GM21390 (cell line): ENCODE results near the gene LRRC19.

Experiments used
- ATAC-seq: cut with Tn5 transposase; IDR thresholded peaks from one replicate; pipeline ENCODE4 v1.9.1; 2021; ENCODE audit not compliant: unreplicated experiment

Gene LRRC19, protein sequence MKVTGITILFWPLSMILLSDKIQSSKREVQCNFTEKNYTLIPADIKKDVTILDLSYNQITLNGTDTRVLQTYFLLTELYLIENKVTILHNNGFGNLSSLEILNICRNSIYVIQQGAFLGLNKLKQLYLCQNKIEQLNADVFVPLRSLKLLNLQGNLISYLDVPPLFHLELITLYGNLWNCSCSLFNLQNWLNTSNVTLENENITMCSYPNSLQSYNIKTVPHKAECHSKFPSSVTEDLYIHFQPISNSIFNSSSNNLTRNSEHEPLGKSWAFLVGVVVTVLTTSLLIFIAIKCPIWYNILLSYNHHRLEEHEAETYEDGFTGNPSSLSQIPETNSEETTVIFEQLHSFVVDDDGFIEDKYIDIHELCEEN

DNA sequence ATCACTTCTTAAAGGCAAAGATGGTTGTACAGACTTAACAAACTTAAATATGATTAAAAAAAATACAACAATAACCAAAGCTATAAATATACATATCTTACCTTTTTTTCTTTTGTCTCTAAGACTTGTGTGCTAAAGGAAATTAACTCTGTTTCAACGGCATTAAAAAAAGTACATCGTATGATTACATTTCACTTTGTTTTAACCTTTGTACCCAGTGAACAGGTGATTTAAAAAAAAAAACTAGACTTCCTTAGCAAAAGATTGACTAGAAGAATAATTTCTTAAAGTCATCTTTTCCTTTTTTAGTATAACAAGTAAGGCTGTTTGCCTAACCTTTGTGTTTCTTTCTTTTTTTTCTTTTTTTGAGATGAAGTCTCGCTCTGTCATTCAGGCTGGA lies at the start of gene LRRC19:
LRRC19 (minus strand) TSS at position 182 of the 400 bp plus-strand sequence. CDS start 5,978 bp downstream, outside the sequence.
- no peak for ATAC-seq

DNA sequence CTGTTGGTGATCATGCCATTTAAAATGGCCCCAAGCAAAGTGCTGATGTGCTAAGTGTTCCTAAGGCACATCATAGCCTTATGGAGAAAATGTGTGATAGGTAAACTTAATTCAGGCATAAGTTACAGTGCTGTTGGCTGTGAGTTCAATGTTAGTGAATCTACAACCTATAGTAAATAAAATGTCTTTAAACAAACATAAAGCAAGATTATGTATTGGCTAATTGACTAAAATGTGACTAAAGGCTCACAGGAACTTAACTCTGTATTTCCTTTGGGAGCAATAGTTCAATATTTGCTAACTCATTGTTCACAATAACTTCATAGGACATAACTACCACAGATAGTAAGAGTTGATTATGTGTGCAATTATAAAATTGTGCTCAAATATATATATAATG lies 49.4 kb upstream of the LRRC19 start:
- ATAC-seq, result no peak

DNA sequence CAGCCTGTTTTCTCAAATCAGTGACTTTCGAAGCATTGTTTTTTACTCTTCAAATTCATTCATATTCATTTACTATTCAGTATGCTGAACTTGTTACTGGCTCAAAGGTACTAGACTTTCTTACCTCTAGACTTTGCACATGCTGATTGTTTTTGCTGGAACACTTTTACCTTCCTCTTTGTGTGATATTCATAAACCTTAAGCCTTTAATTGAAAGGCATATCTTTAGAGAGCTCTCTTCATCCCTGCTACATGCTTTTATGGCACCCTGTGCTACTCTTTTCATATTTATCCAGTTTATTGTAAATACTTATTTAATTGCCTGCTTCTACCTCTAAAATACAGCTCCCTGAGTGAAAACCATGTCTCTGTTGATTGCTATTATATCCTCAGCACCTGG lies 48.7 kb upstream of the LRRC19 start:
- no peak for ATAC-seq

DNA sequence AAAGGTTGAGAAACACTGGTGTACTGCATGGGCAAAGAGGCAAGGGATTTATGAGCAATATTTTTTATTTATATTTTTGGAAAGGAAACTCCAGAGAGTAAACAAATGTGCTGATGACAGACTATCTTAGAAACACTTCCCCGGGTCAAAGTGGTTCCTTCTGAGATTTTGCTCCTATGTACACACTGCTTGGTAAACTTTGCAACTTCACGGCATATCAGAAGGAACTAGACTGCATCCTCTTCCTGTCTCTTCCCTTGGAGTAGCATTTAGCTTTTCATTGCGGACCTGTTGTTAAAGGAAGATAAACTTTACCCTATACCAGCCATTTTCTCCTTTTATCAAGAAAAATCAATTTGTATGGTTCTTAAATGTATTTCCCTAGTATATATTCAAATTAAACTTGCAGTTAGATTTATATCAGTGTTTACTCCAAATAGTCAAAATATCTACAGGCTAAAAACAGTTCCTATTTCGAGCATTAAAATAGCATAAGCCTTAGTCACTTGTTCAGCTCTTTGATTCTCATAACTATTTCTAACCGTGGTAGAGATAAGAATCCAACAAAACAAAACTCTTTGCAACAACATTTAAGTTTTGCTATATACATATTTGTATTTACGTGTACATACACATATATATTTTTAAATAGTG lies 48.0 kb upstream of the LRRC19 start:
- no peak for ATAC-seq

DNA sequence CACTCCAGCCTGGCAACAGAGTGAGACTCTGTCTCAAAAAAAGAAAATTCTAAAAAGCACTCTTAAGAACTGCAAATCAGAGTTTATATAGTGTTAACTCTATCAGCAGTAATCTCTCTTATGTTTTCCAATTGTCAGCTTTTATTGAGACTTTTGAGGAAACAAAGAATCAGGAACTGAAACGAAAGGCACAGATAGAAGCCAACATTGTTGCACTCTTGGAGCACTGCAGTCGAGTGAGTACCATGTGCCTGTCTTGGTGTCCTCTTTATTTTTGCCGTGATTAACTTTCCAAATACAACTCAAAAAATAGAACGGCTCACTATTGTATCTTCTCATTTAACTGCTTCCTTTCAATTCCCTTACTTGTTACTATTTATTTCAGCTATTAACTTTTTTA lies 41.7 kb upstream of the LRRC19 start:
- no peak for ATAC-seq

DNA sequence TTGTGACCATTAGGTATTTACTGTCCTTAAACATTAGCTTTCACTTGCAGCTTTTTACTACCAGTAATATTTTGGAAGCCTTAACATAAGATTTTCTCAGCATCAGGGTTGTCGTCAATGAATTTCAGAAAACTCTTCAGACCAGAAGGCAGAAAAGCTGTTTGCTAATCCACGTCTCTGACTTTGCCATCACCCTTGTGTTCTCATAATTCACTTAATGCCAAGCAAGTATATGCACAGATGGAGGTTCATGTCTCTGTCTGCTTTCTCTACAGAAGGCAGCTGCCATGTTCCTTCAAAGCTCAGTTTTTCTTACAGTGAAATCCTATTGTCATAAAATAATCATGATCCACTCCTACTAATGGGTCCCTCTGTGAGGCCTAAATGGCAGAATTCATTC lies 37.7 kb upstream of the LRRC19 start:
- no peak for ATAC-seq

DNA sequence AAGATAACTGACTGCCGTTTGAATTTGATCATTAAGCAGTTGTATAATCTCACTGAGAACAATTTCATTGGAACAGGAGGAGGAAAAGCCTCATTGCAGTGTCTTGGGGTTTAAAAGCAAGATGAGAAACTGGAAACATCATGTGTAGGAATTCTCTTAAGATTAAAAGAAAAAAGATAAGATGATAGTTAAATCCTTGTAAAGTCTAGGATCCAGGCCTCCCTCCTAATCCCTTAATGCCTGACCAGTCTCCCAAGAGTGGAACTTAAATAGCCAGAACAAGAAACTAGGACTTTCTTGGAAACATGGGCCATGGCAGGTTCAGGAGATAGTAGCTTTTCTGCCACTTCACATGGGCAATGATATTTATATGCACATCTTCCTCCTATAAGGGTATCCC lies 37.0 kb upstream of the LRRC19 start:
- no peak for ATAC-seq

DNA sequence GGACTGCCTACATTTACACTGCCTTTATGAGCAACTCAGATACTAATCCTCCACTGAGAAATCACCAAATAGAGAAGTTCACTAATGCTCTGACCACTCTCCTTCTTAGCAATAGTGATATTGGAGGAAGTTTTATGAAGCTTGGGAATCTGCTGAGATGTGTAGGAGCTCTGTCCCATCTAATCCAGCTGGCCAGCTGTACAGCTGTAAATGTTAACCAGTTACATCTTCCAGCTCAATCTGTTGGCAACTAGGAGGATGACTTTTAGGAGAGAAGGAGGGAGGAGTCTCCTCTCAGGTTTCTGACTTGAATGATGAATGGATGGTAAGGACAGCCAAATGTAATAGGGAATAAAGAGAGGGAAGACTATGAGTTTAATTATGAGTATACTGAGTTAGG lies 36.3 kb upstream of the LRRC19 start:
- no peak for ATAC-seq

DNA sequence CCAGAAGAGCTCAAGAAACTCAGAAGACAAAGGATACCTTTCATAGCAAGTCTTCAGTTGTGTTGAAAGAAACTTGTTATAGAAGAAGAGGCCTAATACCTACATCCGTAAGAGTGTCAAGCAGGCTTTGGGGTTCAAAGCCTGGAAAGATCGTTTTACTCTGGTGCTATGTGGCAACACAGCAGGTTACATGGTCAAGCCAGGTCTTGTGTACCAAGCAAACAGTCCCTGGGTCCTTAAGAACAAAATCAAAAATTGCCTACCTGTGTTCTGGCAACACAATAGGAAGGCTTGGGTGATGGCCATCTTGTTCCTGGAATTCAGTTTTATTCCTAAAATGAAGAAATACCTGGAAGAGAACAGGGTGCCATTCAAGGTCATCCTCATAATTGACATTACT lies 32.0 kb upstream of the LRRC19 start:
- ATAC-seq, result no peak

DNA sequence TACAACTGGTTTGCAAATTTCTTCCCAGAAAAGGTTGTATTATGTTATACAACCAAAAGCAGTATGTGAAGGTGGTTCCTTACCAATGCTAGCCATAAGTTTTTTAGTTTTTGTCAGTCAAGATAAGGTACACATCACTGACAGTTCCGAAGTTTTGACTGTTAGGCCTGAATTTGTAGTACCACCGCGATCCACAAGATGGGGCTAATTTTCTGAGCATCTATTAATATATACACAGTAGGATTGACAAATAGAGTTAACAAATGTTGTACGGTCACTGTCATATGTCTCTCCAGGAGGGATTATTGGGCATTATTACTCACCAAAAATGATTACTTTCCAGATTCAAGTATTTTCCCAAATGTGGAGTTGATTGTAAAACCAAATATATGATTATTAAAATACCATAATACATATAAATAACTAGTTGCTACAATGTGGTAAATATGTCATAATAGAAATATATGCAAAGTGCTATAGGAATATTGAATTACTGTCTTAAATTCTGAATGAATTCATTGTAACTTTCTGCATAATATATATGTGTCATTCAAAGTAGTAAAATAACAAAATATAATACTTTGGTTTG lies 28.4 kb upstream of the LRRC19 start:
- ATAC-seq, result peak; percentile 82

DNA sequence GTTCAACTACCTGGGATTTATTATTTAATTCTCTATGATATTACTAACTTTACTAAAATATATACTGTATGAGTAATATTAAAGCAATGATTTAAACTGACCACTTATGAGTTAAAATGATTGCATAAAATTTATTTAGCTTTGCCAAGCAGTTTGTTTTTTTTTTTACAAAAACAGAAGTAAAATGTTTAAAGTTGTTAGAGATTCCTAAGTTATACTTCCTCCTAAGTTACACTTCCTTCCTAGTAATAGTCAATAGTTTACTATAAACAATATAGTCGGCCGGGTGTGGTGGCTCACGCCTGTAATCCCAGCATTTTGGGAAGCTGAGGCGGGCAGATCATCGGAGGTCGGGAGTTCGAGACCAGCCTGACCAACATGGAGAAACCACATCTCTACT lies 23.7 kb upstream of the LRRC19 start:
- ATAC-seq, result no peak

DNA sequence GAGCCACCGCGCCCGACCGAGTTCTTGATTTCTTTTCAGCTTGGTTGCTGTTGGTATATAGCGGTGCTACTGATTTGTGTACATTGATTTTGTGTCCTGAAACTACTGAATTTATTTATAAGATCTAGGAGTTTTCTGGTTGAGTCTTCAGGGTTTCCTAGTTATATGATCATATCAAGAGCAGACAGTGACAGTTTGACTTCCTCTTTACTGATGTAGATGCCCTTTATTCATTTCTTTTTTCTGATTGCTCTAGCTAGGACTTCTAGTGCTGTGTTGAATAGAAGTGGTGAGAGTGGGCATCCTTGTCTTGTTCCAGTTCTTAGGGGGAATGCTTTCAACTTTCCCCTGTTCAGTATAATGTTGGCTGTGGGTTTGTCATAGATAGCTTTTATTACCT lies 17.4 kb upstream of the LRRC19 start:
- no peak for ATAC-seq

DNA sequence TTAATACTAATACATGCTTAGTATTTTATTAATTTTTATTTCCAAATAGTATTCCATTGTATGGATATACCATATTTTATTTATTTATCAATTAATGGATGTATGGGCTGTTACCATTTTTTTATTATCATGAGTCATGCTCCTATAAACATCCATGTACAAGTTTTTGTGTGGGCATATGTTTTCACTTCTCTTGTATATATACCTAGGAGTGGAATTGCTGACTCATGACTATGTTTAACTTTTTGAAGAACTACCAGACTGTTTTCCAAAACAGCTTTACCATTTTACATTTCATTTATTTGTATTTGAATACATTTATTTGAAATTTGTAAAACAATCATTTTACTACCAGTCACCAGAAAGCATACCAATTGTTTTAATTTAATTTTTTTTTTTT lies 14.1 kb upstream of the LRRC19 start:
- ATAC-seq, result no peak

DNA sequence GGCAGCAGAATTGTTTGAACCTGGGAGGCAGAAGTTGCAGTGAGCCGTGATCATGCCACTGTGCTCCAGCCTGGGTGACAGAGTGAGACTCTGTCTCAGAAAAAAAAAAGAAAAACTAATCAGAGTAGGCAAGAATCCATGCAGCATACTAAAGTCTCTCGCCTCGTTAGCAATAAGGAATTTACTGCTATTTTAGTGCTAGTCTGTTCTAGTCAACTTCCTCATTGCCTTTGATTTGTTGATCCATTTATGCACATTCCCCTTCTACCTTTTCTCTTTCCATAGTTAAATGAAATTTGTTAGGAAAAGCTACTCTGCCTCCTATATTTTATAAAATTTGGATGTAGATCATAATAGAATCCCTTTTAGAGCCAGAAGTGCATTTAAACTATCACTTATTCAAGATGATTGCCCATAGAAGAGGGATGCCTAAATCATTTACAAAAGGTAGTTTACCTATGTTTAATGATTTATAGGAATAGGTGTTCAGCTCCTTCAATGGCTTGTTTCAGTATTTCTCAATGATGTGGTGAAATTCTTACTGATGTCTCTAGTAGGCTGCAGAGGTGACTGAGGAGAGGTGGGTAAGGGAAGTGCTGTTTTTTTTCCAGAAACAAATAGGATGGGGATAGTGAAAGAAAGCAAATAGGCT lies 1.9 kb downstream of the LRRC19 start:
- ATAC-seq, result no peak

DNA sequence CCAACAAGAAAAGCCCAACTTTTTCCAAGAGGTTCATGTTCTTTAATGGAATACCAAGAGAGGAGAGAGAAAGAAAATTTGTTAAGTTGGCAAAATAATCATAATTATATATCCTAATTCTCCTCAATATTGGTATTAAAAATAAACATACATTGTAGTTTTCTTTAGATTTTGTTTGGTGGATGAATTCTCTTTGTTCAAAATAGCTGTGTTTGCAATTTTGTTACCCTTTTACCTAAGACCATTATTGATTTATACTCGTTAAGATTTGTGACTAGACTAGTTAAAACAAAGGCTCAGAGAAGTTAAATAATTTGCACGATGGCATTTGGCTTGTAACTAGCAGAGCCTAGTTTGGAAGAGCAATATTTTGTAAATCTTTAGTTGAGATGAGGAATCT lies 9.7 kb downstream of the LRRC19 start:
- no peak for ATAC-seq

DNA sequence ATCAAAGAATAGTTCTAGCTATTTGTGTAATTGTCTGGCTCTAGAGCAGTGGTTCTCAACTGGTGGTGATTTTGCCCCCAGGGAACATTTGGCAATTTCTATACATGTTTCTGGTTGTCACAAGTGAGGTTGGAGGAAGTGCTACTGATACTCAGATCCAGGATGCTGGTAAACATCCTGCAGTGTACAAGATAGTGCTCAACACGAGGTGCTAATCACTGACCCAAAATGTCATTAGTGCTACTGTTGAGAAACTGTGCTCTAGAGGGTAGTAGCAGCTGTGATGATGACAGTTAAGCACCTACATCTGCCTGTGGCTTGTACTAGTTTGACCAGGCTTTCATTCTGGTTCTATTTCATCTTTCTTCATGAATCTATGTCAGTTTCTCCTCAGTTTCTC lies 22.1 kb downstream of the LRRC19 start:
- ATAC-seq, result peak; percentile 75

DNA sequence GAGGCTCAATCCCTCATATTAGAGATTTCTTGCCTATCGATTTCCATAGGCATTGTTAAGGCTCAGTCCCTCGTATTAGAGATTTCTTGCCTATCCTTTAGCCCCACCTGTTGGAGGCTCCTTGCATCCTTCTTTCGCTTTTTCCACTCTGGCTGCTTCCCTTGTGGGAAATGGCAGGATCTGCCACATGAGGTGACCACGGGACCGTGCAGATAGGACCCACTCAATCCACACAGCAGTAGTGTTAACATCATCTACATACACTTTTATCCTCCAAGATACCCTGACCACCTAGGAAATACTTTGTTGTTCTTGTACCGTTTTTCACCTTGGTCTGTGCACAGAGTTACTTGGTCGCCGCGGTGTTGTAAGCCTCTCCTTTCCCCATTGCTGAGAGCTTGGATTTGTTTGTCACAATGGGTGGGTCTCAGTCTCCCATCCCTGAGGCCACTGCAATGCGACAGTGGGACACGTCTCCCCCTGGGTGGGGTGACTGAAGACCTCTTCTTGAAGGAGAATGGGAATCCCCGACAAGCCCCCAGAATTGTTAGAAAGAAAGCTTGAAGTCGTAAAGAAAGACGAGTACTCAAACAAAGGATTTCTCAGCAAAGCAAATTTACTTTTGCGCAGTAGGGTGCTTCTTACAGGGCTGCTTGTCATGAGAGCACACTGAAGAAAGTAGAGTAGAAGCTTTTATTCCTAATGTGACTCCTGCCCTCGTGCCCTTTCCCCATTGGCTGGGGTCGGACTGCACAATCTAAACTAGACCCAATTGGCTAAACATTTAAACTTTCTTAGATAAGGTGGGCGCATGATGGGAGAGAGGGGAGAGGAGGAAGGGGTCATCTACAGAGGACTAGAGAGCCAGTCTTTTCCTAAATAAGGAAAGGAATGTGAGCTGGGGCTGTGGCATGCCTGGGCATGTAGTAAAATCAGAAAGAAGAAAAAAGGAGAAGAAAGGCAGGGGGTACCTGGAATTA lies 29.5 kb downstream of the LRRC19 start:
- no peak for ATAC-seq

DNA sequence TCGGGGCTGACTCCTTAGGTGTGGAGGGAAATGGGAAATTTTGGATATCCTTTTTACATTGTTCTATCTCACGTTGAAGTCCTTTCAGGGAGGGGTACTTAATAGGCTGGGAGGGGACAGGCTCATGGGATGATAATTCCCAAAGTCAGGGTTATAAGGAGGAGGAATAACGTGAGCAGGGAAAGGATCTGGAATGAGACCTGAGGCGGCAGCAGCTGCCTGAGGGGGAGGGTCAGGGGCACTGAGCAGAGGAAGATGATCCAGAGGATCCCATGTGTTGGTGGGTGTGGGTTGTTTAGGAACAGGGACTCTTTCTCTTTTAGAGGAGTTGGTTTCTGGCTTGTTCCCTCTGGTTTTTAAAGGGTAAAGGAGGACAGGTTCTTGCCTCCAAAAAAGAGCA lies 30.5 kb downstream of the LRRC19 start:
- no peak for ATAC-seq

DNA sequence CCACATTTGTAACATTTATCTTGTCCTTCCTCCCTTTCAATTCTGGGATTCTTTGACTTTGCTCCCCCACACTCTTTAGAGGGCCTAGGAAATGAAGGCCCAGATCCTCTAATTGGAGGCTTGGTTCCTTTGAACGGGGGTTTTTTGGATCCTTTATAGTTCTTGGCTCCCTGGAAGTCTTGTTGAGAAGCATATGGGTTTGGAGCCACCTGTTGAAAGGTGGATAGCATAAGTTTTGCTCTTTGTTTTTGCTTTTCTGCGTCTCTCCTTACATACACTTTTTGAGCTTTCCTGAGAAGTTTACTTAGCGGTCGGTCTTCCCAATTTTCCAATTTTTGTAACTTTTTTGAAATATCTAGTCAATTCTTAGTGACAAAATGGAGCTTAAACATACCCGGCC lies 31.5 kb downstream of the LRRC19 start:
- no peak for ATAC-seq

DNA sequence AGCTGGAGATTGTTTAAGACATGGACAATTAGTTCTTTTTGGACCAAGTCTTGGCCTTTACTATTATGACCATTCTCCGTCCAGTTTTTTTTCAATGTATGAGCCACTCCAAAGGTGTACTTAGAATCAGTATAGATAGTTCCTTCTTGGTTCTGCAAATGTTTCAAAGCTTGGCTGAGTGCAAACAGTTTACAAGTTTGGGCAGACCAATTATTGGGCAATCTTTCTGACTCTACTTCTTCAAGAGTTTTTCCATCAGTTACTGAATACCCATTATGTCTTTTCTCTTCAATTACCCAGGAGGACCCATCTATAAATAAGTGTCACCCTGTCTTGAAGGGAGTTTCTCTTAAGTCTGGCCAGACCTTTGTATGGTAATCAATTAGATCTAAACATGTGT lies 33.8 kb downstream of the LRRC19 start:
- no peak for ATAC-seq

DNA sequence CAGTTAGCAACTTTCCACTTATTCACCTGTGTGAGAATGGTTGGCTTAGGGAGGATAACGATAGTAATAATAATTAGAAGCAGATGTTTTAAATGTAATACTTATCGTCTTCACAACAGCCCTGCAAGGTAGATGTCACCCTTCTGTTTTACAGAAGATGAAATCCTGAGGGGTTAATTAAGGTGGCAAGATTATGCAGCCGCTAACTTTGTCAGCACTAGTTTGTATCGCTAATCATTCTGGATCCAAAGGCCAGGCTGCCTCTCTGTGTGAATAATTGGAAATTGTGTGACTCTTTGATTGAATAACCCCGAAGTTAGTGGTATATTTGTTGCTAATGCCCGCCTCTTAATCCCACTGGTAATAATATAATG lies 48.6 kb downstream of the LRRC19 start:
- no peak for ATAC-seq
